ENCODE measurements around the gene IFNGR2. TPM values are rescaled to one million over a fixed set of nuclear protein-coding genes. Genes with fewer than 3 reads are reported as not detected.

IFNGR2 gene
- total and polyA plus RNA-seq, 2 of the 13 experiments (the other 11 are each of a cell fraction or from before 2014, with no cell fraction given), result 61.3 to 117 TPM

- DNase-seq (ENCODE audit: low spot score) (no peak), FAIRE-seq (no peak), ATAC-seq (no peak)
- H3K9me3 ChIP-seq (ENCODE audit: low read length), result peaks cover 22% of the 10 kb centered on the region
- no peaks in the 10 kb centered on the region for H3K36me3 ChIP-seq (replicated peaks in 1 of 2; ENCODE audit: control insufficient read depth in 1 of 2, insufficient read depth in 2 of 2, low read length in 2 of 2)
- no peak overlapping the region for H2AFZ ChIP-seq (ENCODE audit: low read length)
- no peaks in the 10 kb centered on the region for H3K27me3 ChIP-seq (ENCODE audit: control insufficient read depth in 1 of 2, insufficient read depth in 2 of 2, low read length in 2 of 2)
- H3K9ac ChIP-seq (ENCODE audit: insufficient read depth, low read depth, low read length), result no peak overlapping the region
- CTCF ChIA-PET (ENCODE audit: low intra/inter-chr PET ratio, low total read pairs), result no interaction called here
- peaks cover 11% of the 10 kb centered on the region; the same call in 1 of the 2 replicates for H3K4me1 ChIP-seq (ENCODE audit: insufficient read depth, low read length)
- TF ChIP-seq FOXA3 (CRISPR knock-in tag; IDR thresholded peaks at IDR 0.05) (no peak), ZNF350 (CRISPR knock-in tag; IDR thresholded peaks at IDR 0.05; ENCODE audit: borderline replicate concordance, low read depth) (no peak), TAF15 (IDR thresholded peaks at IDR 0.05; ENCODE audit: low read depth, low read length, poor library complexity, severe bottlenecking) (no peak), NFKB2 (CRISPR knock-in tag; IDR thresholded peaks at IDR 0.05; ENCODE audit: borderline replicate concordance) (no peak), ZNF792 (CRISPR knock-in tag; IDR thresholded peaks at IDR 0.05) (no peak)
- in situ Hi-C loops (cut with HindIII; ENCODE audit: extremely low pct_ligation_motif_present, low pct_unique_long_range_greater_than_20kb) (no loop called here), intact Hi-C loops (cut with micrococcal nuclease; ENCODE audit: unreplicated experiment) (no loop called here)
- no peak overlapping the region for H3K4me3 ChIP-seq (replicated peaks in 1 of 3; ENCODE audit: insufficient read depth in 1 of 3, low read depth in 2 of 3, low read length in 3 of 3)
- H3K27ac ChIP-seq (ENCODE audit: extremely low read length, insufficient read depth, low read length), result no peak overlapping the region
- no peak overlapping the region for H3K4me2 ChIP-seq (ENCODE audit: low read depth, low read length)
- no peaks in the 10 kb centered on the region for H3K79me2 ChIP-seq (ENCODE audit: insufficient read depth, low read length)
- POLR2A ChIA-PET, result no interaction called here
- no peaks in the 10 kb centered on the region for H4K20me1 ChIP-seq (ENCODE audit: insufficient read depth, low read length)
- WGBS (ENCODE audit: low lambda C conversion rate), result 79% methylated on average over 3 of the region's 3 CpGs
- BruUV-seq (replicated peaks), result no TSS peak
Observed at GRCh38 chr21:33368576-33368975, 34.6 kb upstream of the IFNGR2 start.

GRCh38 chr21:33369586-33369985, 33.6 kb upstream of the IFNGR2 start:
- H3K4me3 ChIP-seq (replicated peaks in 1 of 3; ENCODE audit: insufficient read depth in 1 of 3, low read depth in 2 of 3, low read length in 3 of 3), result no peak overlapping the region
- in situ Hi-C loops (cut with HindIII; ENCODE audit: extremely low pct_ligation_motif_present, low pct_unique_long_range_greater_than_20kb), result no loop called here

More at GRCh38 chr21:33369586-33369985, 33.6 kb upstream of the IFNGR2 start:
- ChIA-PET POLR2A (no interaction called here), CTCF (ENCODE audit: low intra/inter-chr PET ratio, low total read pairs) (no interaction called here)
- Histone ChIP-seq H3K79me2 (ENCODE audit: insufficient read depth, low read length) (no peaks in the 10 kb centered on the region), H3K4me1 (ENCODE audit: insufficient read depth, low read length) (peaks cover 14% of the 10 kb centered on the region), H3K9me3 (ENCODE audit: low read length) (peaks cover 22% of the 10 kb centered on the region), H2AFZ (ENCODE audit: low read length) (no peak overlapping the region), H3K9ac (ENCODE audit: insufficient read depth, low read depth, low read length) (no peak overlapping the region), H3K27me3 (ENCODE audit: control insufficient read depth in 1 of 2, insufficient read depth in 2 of 2, low read length in 2 of 2) (no peaks in the 10 kb centered on the region), H3K36me3 (replicated peaks in 1 of 2; ENCODE audit: control insufficient read depth in 1 of 2, insufficient read depth in 2 of 2, low read length in 2 of 2) (no peaks in the 10 kb centered on the region), H3K27ac (ENCODE audit: extremely low read length, insufficient read depth, low read length) (no peak overlapping the region), H3K4me2 (ENCODE audit: low read depth, low read length) (no peak overlapping the region), H4K20me1 (ENCODE audit: insufficient read depth, low read length) (no peaks in the 10 kb centered on the region)
- TF ChIP-seq ARNTL (CRISPR knock-in tag; IDR thresholded peaks at IDR 0.05), result no peak
- no peak for TF ChIP-seq PHF21A (CRISPR knock-in tag; IDR thresholded peaks at IDR 0.05)
- WGBS (ENCODE audit: low lambda C conversion rate), result 7% methylated on average over 1 of the region's 1 CpG
- BruUV-seq (replicated peaks), result no TSS peak
- DNase-seq (ENCODE audit: low spot score), result no peak
- FAIRE-seq, result no peak
- ATAC-seq, result no peak
- intact Hi-C loops (cut with micrococcal nuclease; ENCODE audit: unreplicated experiment), result no loop called here

All from HepG2 (cell line).